EH (cell line): ENCODE results near the gene HMCN1.

Experiments used
- DNase-seq: peaks from one replicate; pipeline ENCODE4 v3.0.0-alpha.2; 2015; ENCODE audit warnings: low read depth

HMCN1 gene

DNA sequence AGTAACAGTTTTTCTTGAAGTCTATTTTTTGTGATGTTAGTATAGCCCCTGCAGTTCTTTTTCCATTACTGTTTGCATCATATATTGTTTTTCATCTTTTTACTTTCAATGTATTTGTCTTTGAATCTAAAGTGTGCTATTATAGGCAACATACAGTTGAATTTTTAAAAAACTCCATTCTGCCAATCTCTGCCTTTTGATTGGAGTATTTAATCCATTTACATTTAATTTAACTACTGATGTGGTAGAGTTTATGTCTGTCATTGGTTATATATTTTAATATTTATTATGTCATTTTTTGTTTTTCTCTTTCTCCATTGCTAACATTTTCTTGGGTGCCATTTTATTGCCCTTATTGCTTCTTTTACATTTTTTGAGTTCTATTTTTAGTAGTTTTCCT, 296.3 kb downstream of the HMCN1 start:
- no peak for DNase-seq

- DNase-seq = peak; percentile 59
Measured at GRCh38 chr1:186033847-186034271, 299.7 kb downstream of the HMCN1 start.

DNA sequence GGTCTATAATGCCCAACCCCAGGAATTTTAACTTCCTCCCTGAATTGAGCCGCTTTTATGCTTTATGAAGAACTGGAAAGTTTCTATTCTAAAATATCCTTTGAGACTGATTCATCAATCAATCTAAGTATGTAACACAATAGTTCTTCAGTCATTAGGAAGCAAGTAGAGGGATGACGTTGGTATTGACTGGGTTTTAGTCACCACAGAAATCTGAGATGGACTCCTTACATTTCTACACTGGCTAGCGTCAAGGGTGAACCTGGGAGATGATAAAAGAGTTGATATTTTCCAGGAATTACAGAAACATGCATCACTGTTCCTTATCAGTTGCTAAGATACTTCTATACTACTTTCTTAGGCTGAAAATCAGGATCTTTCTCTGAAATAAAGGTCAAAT, 308.0 kb downstream of the HMCN1 start:
- no peak for DNase-seq

GRCh38 chr1:186043296-186043695, 309.1 kb downstream of the HMCN1 start:
- no peak for DNase-seq

DNA sequence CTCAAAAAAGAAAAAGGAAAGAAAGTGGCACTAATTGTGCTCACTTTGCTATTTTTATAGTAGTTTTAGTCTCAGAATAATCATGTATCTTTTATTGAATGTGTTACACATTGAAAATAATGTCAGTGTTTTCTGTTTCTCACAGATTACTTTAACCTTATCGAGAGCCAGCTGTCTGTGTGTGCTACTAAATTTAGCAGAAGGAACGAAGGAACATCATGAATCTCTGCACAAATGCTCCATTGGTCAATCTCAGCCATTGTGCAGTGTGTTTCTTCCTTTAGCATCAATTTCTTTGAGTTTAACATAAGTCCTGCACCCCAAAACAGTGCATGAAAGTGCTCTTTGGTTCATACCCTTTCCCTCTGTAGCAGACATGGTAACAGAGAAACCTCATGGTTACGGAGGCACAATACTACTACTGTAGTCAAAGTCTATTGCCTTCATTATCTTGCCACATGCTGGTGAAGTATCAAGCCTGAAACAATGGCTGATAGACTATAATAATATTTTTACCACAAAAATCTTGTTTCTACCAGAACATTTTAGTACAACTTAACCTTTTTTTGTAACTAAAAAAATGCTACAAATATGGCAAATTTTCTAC, 310.0 kb downstream of the HMCN1 start:
- DNase-seq = no peak

DNA sequence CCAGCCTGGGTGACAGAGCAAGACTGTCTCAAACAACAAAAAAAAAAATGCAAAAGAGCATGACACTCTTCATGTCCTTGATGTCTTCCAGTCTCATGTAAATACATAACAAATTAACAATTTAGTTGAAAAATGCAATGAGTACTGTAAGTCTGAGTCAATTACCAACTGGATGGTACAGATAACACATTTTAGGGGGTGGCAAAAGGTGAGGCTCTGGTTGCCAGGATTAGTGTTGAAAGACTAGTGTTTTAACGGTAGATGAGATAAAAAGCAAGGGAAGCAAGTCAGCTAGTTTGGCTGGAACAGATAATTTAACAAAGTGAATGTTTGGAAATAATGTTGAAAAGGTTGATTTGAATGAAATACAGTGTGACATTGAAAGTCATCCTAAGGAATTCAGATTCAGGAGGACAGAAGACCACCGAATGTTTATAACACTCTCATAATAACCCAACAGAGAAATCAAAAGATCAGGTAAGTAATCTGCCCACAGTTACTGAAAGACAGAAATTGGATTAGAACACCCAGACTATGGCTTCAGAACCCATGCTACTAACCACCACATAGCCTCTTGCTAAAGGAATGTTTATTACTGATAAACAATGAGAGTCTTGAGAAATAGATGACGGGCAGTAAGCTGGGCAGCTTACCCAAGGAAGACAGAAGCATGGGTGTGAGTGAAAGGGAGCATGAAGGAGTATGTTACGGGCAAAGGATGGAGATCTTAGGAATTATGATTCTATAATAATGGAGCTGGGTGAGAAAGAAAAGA, 312.4 kb downstream of the HMCN1 start:
- DNase-seq = no peak

- DNase-seq = no peak
Measured at GRCh38 chr1:186050360-186050759, 316.2 kb downstream of the HMCN1 start.

DNA sequence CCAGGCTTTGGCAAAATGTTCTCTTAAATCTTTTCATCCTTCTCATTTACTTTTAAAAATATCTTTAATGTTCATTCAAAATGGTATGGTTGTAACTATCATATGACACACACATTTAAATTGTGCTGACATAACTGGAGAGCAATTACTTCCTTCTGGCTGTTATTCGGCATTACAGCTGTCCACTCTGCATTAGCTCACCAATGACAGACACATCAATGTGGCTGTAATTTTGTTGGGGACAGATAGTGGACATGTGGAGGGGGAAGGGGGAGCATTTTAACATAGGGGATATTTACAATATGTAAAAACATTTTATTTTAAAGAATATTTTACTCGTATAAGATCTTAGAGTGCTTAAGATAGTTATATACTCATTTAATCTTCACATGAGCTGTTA, 319.8 kb downstream of the HMCN1 start:
- no peak for DNase-seq

GRCh38 chr1:186054932-186055331, 320.7 kb downstream of the HMCN1 start:
- no peak for DNase-seq

DNA sequence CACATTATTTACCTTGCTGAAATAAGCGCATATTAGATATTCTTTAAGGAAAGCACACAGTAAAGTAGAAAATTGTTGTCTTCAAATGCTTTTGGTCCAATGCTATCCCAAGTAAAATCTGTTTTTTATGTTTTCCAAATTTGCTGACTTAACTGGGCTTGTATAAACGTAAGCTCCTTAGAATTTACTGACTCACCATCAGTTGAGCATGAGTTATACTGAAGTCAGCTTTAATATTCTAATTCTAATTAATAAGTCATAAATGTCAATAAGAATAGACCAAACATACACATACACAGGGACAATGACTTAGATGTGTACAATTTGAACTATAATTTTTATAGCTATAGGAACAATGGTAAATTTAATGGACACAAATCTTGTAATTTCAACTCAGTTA, 321.7 kb downstream of the HMCN1 start:
- DNase-seq = peak; percentile 36

GRCh38 chr1:186057086-186057485, 322.9 kb downstream of the HMCN1 start:
- DNase-seq = no peak

DNA sequence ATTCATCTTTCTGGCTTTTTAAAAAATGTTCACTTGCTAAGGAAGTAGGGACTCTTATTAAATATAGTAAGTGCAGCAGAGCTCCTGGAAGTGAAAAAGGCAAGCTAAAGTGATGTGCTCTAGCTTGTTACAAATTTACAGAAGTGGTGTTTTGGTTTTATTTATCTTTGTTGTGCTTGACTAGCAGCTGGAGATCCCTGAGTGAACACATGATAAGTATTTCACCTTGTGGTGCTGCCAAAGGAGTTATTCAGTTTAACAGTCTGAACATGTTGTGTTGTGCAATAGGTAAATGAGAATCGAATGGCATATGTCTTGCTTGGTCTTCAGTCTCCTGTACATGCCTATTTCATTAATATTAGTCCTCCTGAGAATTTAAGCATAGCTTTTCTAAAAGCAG, 325.1 kb downstream of the HMCN1 start:
- DNase-seq = peak; percentile 16

- DNase-seq = peak; percentile 3
Measured at GRCh38 chr1:186059752-186060151, 325.6 kb downstream of the HMCN1 start.

- no peak for DNase-seq
Measured at GRCh38 chr1:186060226-186060625, 326.0 kb downstream of the HMCN1 start.

GRCh38 chr1:186063091-186063657, 329.0 kb downstream of the HMCN1 start:
- DNase-seq = no peak

- DNase-seq = no peak
Measured at GRCh38 chr1:186066411-186066810, 332.2 kb downstream of the HMCN1 start.

DNA sequence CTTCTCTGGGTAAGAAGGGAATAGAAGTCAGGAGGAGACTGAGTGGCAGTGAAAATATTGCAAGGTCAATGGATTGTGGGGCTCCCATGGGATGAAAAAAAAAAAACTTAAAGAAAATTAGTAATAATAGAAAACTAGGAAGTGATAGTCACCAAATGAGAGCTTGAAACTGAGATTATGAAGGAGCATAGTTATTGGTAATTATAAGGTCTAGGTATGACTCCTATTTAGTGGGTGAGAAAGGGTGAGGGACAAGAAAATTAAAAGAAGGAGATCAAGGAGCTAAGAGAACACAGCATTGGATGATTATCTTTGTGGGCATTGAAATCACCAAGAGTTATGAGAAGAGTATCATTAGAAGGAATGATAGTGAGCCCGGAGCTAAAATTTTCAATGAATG, 339.5 kb downstream of the HMCN1 start:
- no peak for DNase-seq

GRCh38 chr1:186076006-186076405, 341.8 kb downstream of the HMCN1 start:
- DNase-seq = no peak

DNA sequence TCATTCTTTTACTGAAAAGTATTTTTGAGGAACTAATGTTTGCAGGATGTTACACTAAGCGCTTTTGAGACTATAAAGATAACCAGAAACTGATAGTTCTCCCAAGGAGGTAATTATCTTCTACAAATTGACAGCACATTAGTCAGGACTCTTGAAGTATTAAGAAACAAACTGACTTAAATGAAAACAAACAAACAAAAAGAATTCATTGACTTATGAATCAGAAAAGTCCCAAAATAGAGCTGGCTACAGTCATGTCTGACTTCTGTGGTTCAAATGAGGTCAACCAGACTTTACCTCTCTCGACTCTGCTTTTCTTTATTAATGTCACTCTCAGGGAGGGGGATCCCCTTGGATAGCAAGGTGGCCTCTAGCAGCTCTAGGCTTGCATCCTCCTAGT, 344.1 kb downstream of the HMCN1 start:
- peak; percentile 77 for DNase-seq

GRCh38 chr1:186079084-186079684, 345.0 kb downstream of the HMCN1 start:
- no peak for DNase-seq

- peak; percentile 64 for DNase-seq
Measured at GRCh38 chr1:186082235-186082937, 348.2 kb downstream of the HMCN1 start.

DNA sequence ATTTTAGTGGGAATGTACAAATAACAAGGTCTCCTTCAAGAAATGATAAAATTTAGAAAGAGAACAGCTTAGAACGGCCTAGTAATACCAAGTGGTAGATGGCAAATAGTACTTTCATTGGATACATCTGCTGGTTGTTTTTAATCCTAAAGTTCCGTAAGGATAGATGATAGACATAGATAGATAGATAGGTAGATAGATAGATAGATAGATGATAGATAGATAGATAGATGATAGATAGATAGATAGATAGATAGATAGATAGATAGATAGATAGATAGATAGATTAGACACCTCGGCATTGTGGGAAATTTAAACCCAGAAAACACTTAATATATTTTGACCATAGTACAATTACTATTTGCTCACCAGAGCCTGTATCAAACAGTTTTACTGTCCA, 352.4 kb downstream of the HMCN1 start:
- DNase-seq = no peak
